AG04450 (cell line): Measurements from ENCODE around the gene ATP5ME. TPM values are rescaled to one million over a fixed set of nuclear protein-coding genes. Genes with fewer than 3 reads are reported as not detected.

ENCODE experiments used
- CTCF ChIA-PET: fragments of 300-600, 350-600 bp; formaldehyde crosslinking; extraction: SDS; loops from one replicate; lab custom pipeline; 2022; ENCODE audit warnings: antibody characterized with exemption, inconsistent platforms; lab: Charles Lee
- POLR2A ChIA-PET: fragments of 350-600 bp; formaldehyde crosslinking; extraction: SDS; loops from one replicate; lab custom pipeline; 2021; ENCODE audit warnings: antibody characterized with exemption, inconsistent platforms; lab: Yijun Ruan, JAX
- DNase-seq: peaks from one replicate; pipeline ENCODE4 v3.0.0-alpha.2; 2011; ENCODE audit warnings: low read depth, low spot score
- H3K27ac ChIP-seq: one replicate; pipeline ENCODE4 v1.5.1; 2012; ENCODE audit warnings: low read depth, low read length, control low read depth
- H3K27me3 ChIP-seq: one replicate; pipeline ENCODE4 v1.6.0; 2012; ENCODE audit warnings: low read length; ENCODE audit not compliant: control insufficient read depth, insufficient read depth
- H3K4me3 ChIP-seq: 2 replicates; pipeline ENCODE4 v1.5.1; 2011; ENCODE audit warnings: mild to moderate bottlenecking, low read depth, low read length, control low read depth
- H3K9me3 ChIP-seq: 2 replicates; pipeline ENCODE4 v1.5.1; 2012; ENCODE audit warnings: low read length; ENCODE audit not compliant: control insufficient read depth, insufficient read depth
- CTCF ChIP-seq: IDR thresholded peaks from 2 replicates; pipeline ENCODE4 v1.5.1; 2011; ENCODE audit warnings: low read depth, low read length, control low read depth, inconsistent platforms
- polyA plus RNA-seq: library from polyadenylated mRNA; depleted of rRNA; stranded (reverse); fragments of >200 nt; gene quantifications from 2 replicates; pipeline ENCODE4 v1.2.3, GENCODE V29; 2011

ATP5ME gene
- polyA plus RNA-seq, 1 experiment = 262 TPM

DNA sequence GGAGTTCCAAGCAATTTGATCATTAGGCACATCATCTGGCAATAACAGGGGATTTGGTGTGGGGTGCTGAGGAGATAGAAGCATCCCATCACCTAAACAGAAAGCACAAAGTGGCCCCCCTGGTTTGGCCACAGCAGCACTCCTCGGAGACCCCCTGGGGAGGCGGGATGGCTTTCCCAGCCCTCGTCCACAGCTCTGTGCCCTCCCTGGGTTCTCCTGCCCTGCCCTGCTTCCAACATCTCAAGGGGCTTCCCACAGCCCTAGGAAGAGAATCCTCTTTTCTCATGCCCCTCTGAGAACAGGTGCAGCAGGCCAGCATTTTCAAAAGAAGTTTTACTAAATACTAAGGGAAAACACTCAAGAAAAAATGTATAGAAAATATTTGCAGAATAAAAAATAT, 12.8 kb downstream of the ATP5ME start:
- ChIA-PET POLR2A (no interaction called here), CTCF (no interaction called here)
- H3K9me3 ChIP-seq = peaks cover 67% of the 10 kb centered on the region
- H3K27ac ChIP-seq = no peak overlapping the region
- DNase-seq = no peak
- H3K4me3 ChIP-seq = no peak overlapping the region
- TF ChIP-seq CTCF = no peak
- peaks cover 9% of the 10 kb centered on the region for H3K27me3 ChIP-seq

- H3K27ac ChIP-seq = no peak overlapping the region
- H3K4me3 ChIP-seq = no peak overlapping the region
- DNase-seq = no peak
- H3K27me3 ChIP-seq = peaks cover 9% of the 10 kb centered on the region
- H3K9me3 ChIP-seq = peaks cover 74% of the 10 kb centered on the region
- POLR2A ChIA-PET = no interaction called here
- CTCF ChIA-PET = no interaction called here
- no peak for TF ChIP-seq CTCF
Measured at GRCh38 chr4:660401-660800, 13.7 kb downstream of the ATP5ME start.

DNA sequence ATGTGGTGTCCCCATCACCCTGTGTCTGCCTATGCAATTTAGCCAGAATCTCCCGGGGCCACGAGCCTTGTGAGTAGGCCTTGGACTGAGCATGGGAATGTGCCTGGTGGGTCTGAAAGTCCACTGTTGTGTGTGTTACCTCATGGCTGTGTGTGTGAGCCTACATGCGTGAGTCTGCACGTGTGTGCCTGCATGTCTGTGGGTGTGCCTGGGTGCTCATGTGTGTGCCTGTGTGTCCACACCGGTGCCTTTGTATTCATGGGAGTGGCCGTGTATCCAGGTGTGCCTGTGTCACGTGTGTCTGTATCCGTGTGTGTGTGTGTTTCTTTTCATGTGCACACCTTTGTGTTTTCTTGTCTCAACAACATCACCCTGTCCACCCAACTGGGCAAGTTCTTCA, 14.2 kb downstream of the ATP5ME start:
- DNase-seq = no peak
- POLR2A ChIA-PET = no interaction called here
- H3K27ac ChIP-seq = no peak overlapping the region
- H3K4me3 ChIP-seq = no peak overlapping the region
- CTCF ChIA-PET = no interaction called here
- H3K27me3 ChIP-seq = peaks cover 9% of the 10 kb centered on the region
- peaks cover 76% of the 10 kb centered on the region for H3K9me3 ChIP-seq
- no peak for TF ChIP-seq CTCF

DNA sequence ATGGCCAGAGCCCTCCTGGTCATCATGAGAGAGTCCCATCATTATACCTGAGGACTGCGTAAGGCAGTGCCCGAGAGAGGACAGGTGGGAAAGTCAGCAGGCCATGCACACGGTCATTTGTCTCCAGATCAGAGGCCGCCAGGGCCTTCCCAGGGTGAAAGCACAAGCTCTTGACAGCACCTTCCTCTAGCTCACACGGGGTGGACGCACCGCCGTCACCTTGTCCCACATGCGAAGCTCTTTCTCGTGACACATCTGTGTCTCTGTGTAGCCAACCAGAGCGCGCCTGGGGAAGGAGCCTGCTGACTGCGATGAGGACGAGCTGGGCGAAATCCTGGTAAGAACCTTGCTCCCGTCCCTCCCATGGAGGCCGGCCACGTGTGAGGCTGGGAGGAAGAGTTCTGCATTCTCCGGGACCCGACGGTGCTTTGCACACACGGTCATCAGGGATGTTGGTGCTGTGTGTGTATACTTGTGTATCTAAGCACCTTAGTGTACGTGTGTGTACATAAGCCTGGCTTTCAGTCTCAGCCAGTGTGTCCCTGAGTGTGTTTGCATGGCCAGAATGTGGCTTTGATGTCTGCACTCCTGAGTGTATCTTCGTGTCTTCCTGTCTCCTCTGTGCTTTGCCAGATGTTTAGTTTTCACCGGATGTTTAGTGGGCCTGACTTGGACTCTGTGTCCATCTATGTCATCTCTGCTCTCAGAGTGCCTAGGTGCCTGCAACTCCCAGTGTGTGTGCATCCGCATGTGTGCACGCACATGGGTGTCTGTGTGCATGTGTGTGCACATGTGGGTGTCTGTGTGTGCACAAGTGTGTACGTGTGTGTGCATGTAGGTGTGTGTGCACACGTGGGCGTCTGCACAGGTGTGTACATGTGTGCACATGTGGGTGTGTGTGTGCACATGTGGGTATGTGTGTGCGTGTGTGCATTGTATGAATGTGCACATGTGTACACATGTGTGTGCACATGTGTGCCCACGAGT, 15.1 kb downstream of the ATP5ME start:
- POLR2A ChIA-PET = no interaction called here
- CTCF ChIA-PET = no interaction called here
- H3K9me3 ChIP-seq = peaks cover 84% of the 10 kb centered on the region

More for the DNA sequence above, 15.1 kb downstream of the ATP5ME start:
- Histone ChIP-seq H3K27ac (no peak overlapping the region), H3K4me3 (no peak overlapping the region), H3K27me3 (peaks cover 6% of the 10 kb centered on the region)
- TF ChIP-seq CTCF = no peak
- DNase-seq = no peak
